GM12878 (cell line): ENCODE results near the gene SGO1. TPM values are rescaled to one million over a fixed set of nuclear protein-coding genes. Genes with fewer than 3 reads are reported as not detected.

Experiments
- ATAC-seq: fragments of 200-7000 bp; cut with Tn5 transposase; 3 replicates; pipeline ENCODE4 v1.9.1; 2020; ENCODE audit warnings: mild to moderate bottlenecking, moderate library complexity
- BruUV-seq: library from RNA; stranded (reverse); fragments of 400-500 nt; replicated peaks from 2 replicates; lab custom pipeline; 2021; lab: Mats Ljungman, UMichigan
- CTCF ChIA-PET: fragments of 300-600 bp; sonication (Branson Sonifier 250); formaldehyde crosslinking; extraction: SDS; loops from one replicate; lab custom pipeline; 2021; ENCODE audit warnings: inconsistent platforms; lab: Yijun Ruan, JAX
- POLR2A ChIA-PET: fragments of 350-600 bp; formaldehyde crosslinking; extraction: SDS; loops from one replicate; lab custom pipeline; 2021; ENCODE audit warnings: inconsistent platforms; lab: Charles Lee
- RAD21 ChIA-PET: fragments of 300-600 bp; sonication (Branson Sonifier 250); formaldehyde crosslinking; loops from one replicate; lab custom pipeline; 2023; ENCODE audit warnings: antibody characterized with exemption; ENCODE audit not compliant: unreplicated experiment; lab: Charles Lee
- SMC1A ChIA-PET: fragments of 300-600 bp; sonication (Branson Sonifier 250); formaldehyde crosslinking; loops from one replicate; lab custom pipeline; 2023; ENCODE audit not compliant: unreplicated experiment, uncharacterized antibody; lab: Charles Lee
- DNase-seq: peaks from one replicate; pipeline ENCODE4 v3.0.0-alpha.2; 2011; ENCODE audit warnings: low read depth, low spot score
- FAIRE-seq: peaks from 3 replicates; lab custom pipeline; 2011; peaks lifted over from hg19 to GRCh38; lab: Jason Lieb, UNC
- H2AFZ ChIP-seq: 2 replicates; pipeline ENCODE4 v1.6.0; 2011; ENCODE audit warnings: low read depth, low read length, control low read depth; ENCODE audit not compliant: control insufficient read depth
- H3K27ac ChIP-seq: 2 replicates; pipeline ENCODE4 v1.5.1; 2011; ENCODE audit warnings: control low read depth; ENCODE audit not compliant: control insufficient read depth, insufficient read depth
- H3K27me3 ChIP-seq, 2 experiments: replicated peaks in 1 of 2; 2 replicates each; pipeline versions ENCODE4 v1.6.0 to v1.6.1; 2011; ENCODE audit warnings: low read length in 1 of 2; ENCODE audit not compliant: control insufficient read depth in 2 of 2, insufficient read depth in 2 of 2
- H3K36me3 ChIP-seq, 2 experiments: 2 replicates each; pipeline ENCODE4 v1.5.1; 2011; ENCODE audit warnings: low read length in 1 of 2; ENCODE audit not compliant: control insufficient read depth in 2 of 2, insufficient read depth in 2 of 2
- H3K4me1 ChIP-seq: 2 replicates; pipeline ENCODE4 v1.6.1; 2011; ENCODE audit warnings: mild to moderate bottlenecking, low read length, moderate library complexity, mixed read lengths; ENCODE audit not compliant: control insufficient read depth, insufficient read depth
- H3K4me2 ChIP-seq: 2 replicates; pipeline ENCODE4 v1.6.0; 2011; ENCODE audit warnings: control low read depth; ENCODE audit not compliant: control insufficient read depth, insufficient read depth
- H3K4me3 ChIP-seq: fragments of 200-600 bp; sonication (generic); 2 replicates; pipeline ENCODE4 v1.5.1; 2016
- H3K79me2 ChIP-seq: 2 replicates; pipeline ENCODE4 v1.6.0; 2011; ENCODE audit warnings: low read length; ENCODE audit not compliant: control insufficient read depth, insufficient read depth
- H3K9ac ChIP-seq: 2 replicates; pipeline ENCODE4 v1.8.0; 2011; ENCODE audit warnings: low read length, control low read depth, mixed read lengths; ENCODE audit not compliant: control insufficient read depth, insufficient read depth
- H3K9me3 ChIP-seq: replicated peaks from 3 replicates; pipeline ENCODE4 v1.5.1; 2011; ENCODE audit warnings: mild to moderate bottlenecking, low read length; ENCODE audit not compliant: control insufficient read depth, insufficient read depth
- H4K20me1 ChIP-seq: 2 replicates; pipeline ENCODE4 v1.6.0; 2011; ENCODE audit not compliant: control insufficient read depth, insufficient read depth
- ASH2L ChIP-seq: fragments of 300-600, 200-600 bp; sonication (generic); IDR thresholded peaks from 2 replicates; pipeline ENCODE4 v1.6.1; 2017; ENCODE audit warnings: low read depth, mild to moderate bottlenecking, borderline replicate concordance
- CBFB ChIP-seq: IDR thresholded peaks from 2 replicates; pipeline ENCODE4 v1.6.1; 2016; ENCODE audit warnings: antibody characterized with exemption, low read depth
- EED ChIP-seq: sonication (generic); IDR thresholded peaks from 2 replicates; pipeline ENCODE4 v1.6.1; 2016; ENCODE audit warnings: antibody characterized with exemption, low read depth
- IKZF1 ChIP-seq: fragments of 450-650 bp; conservative IDR thresholded peaks from 2 replicates; pipeline ENCODE4 v1.6.1; 2017; ENCODE audit warnings: antibody characterized with exemption, mild to moderate bottlenecking
- IKZF2 ChIP-seq, 2 experiments: fragments of 450-650 bp; IDR thresholded peaks; 2 replicates each; pipeline ENCODE4 v1.6.1; 2017; ENCODE audit warnings: mild to moderate bottlenecking in 2 of 2, moderate library complexity in 2 of 2
- MEF2A ChIP-seq: IDR thresholded peaks from 2 replicates; pipeline ENCODE4 v1.6.1; 2011; ENCODE audit warnings: low read depth, mild to moderate bottlenecking, low read length, moderate library complexity; ENCODE audit not compliant: insufficient read depth
- MXI1 ChIP-seq: fragments of 150-350 bp; IDR thresholded peaks from 2 replicates; pipeline ENCODE4 v1.6.1; 2011; ENCODE audit warnings: low read depth, mild to moderate bottlenecking, inconsistent platforms, low read length, improper control_type of control experiment
- SREBF2 ChIP-seq: IDR thresholded peaks from 2 replicates; pipeline ENCODE4 v1.6.1; 2012; ENCODE audit warnings: mild to moderate bottlenecking, low read length
- SUPT20H ChIP-seq: IDR thresholded peaks from 2 replicates; pipeline ENCODE4 v1.6.1; 2011; ENCODE audit warnings: low read depth, mild to moderate bottlenecking, low read length, moderate library complexity, borderline replicate concordance; ENCODE audit not compliant: control insufficient read depth
- TCF3 ChIP-seq: IDR thresholded peaks from 2 replicates; pipeline ENCODE4 v1.6.1; 2012; ENCODE audit warnings: low read depth, mild to moderate bottlenecking, low read length, borderline replicate concordance; ENCODE audit not compliant: insufficient read depth
- YBX1 ChIP-seq: fragments of 450-650 bp; IDR thresholded peaks from 2 replicates; pipeline ENCODE4 v1.6.1; 2016; ENCODE audit warnings: antibody characterized with exemption
- ZNF622 ChIP-seq: fragments of 450-650 bp; IDR thresholded peaks from 2 replicates; pipeline ENCODE4 v1.6.1; 2017; ENCODE audit warnings: mild to moderate bottlenecking, inconsistent platforms
- WGBS: methylation state at CpG from one replicate; pipeline ENCODE4 v1.1.6; 2016; ENCODE audit warnings: low lambda C conversion rate; ENCODE audit not compliant: insufficient replicate concordance, insufficient coverage; ENCODE audit errors: missing lambda C conversion rate; 5-methylcytosine and 5-hydroxymethylcytosine counted together
- in situ Hi-C: fragments of 300-500 bp; cut with MboI; formaldehyde crosslinking; loops from 9 replicates; pipeline ENCODE4 v1.14.3; 2018; ENCODE audit warnings: mixed read lengths
- intact Hi-C: fragments of 100-400 bp; cut with micrococcal nuclease; formaldehyde crosslinking; loops from one replicate; pipeline ENCODE4 v1.14.2; 2022; ENCODE audit not compliant: unreplicated experiment
- polyA plus RNA-seq, 11 experiments: library from polyadenylated mRNA; depleted of rRNA in 4 of 11; unstranded in 6 of 11; stranded (reverse) in 5 of 11; fragments of >200 nt; fragmentation: Nextera tagmentation in 4 of 11; fragmentation: Illumina TruSeq in 1 of 11; extraction: Ambion mirVana in 4 of 11; extraction: Trizol in 1 of 11; gene quantifications; 1 replicate in 1 of 11; 2 replicates in 10 of 11; pipeline versions ENCODE4 v1.2.1 to v1.2.3, GENCODE V29; 2011 to 2016; ENCODE audit warnings: inconsistent platforms in 2 of 11, missing spikeins in 2 of 11, low read depth in 1 of 11
- total RNA-seq, 4 experiments: library from RNA; depleted of rRNA in 3 of 4; stranded (reverse); fragments of >200 nt in 3 of 4; fragmentation: Illumina TruSeq in 1 of 4; extraction: Trizol in 1 of 4; gene quantifications; 2 replicates each; pipeline versions ENCODE4 v1.2.1 to v1.2.3, GENCODE V29; 2013 to 2021
- TF ChIP-seq, protein P1 (sequence below): IDR thresholded peaks from 2 replicates; pipeline ENCODE4 v1.6.1; 2012; ENCODE audit warnings: low read depth, low read length, improper control_type of control experiment
- TF ChIP-seq, protein P2 (sequence below): IDR thresholded peaks from 2 replicates; pipeline ENCODE4 v1.6.1; 2011; ENCODE audit warnings: low read depth, low read length, improper control_type of control experiment, borderline replicate concordance
- TF ChIP-seq, protein P3 (sequence below): IDR thresholded peaks from 2 replicates; pipeline ENCODE4 v1.6.1; 2011; ENCODE audit warnings: low read depth, mild to moderate bottlenecking, low read length, moderate library complexity, borderline replicate concordance; ENCODE audit errors: extremely low read depth
- TF ChIP-seq, protein P4 (sequence below): fragments of 450-650 bp; IDR thresholded peaks from 2 replicates; pipeline ENCODE4 v1.6.1; 2017; ENCODE audit warnings: mild to moderate bottlenecking

Gene SGO1
- total and polyA plus RNA-seq, 10 of the 15 experiments (the other 5 are each of a cell fraction or from before 2014, with no cell fraction given) = 10.9 to 46.2 (median 17.6) TPM

DNA sequence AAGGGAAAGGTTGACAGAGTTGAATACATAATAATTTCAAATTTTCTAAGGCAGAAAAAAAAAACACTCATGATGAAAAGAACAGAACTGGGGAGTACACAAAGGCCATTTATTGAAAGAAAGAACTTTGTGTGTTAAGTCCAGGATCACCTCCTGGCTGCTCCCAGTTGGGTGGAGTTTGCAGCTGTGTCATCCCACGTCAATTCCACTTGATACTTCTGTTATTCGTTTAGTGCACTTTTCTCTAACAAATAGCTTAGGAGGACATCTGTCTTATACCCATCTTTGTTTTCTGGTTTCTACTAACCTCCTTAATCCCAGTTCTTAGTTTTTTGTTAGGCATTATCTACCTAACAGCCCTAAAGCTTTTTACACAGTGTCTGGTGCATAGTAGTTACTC lies 44.7 kb downstream of the SGO1 start:
- ChIA-PET SMC1A (interaction anchor here (0.5 to 0.8 kb wide), 2 partner anchors 19 to 46 kb away, joined by 3 to 5 read pairs; no protein-coding TSS in a partner anchor), CTCF (interaction anchor here (0.6 kb wide), 1 partner anchor 22 kb away, joined by 3 read pairs; no protein-coding TSS in a partner anchor)

More for the DNA sequence above, 44.7 kb downstream of the SGO1 start:
- ChIA-PET POLR2A (no interaction called here), RAD21 (no interaction called here)
- Histone ChIP-seq H3K36me3 (peaks cover 0 to 4% of the 10 kb centered on the region in 2 experiments; a peak in 3 of 4 replicates), H3K4me1 (no peaks in the 10 kb centered on the region), H3K9me3 (no peaks in the 10 kb centered on the region), H3K4me3 (no peak overlapping the region), H3K9ac (no peak overlapping the region), H3K27me3 (no peaks in the 10 kb centered on the region), H3K79me2 (no peaks in the 10 kb centered on the region), H4K20me1 (no peaks in the 10 kb centered on the region), H3K4me2 (no peak overlapping the region), H2AFZ (no peak overlapping the region), H3K27ac (no peak overlapping the region)
- intact Hi-C loops (no loop called here), in situ Hi-C loops (no loop called here)
- FAIRE-seq = no peak
- BruUV-seq = no TSS peak
- ATAC-seq = no peak
- TF ChIP-seq TCF3 = no peak
- TF ChIP-seq, protein P1, sequence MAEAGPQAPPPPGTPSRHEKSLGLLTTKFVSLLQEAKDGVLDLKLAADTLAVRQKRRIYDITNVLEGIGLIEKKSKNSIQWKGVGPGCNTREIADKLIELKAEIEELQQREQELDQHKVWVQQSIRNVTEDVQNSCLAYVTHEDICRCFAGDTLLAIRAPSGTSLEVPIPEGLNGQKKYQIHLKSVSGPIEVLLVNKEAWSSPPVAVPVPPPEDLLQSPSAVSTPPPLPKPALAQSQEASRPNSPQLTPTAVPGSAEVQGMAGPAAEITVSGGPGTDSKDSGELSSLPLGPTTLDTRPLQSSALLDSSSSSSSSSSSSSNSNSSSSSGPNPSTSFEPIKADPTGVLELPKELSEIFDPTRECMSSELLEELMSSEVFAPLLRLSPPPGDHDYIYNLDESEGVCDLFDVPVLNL = no peak
- no peak for TF ChIP-seq MEF2A
- TF ChIP-seq CBFB = no peak
- no peak for TF ChIP-seq IKZF1
- no peak for TF ChIP-seq MXI1
- TF ChIP-seq, protein P2, sequence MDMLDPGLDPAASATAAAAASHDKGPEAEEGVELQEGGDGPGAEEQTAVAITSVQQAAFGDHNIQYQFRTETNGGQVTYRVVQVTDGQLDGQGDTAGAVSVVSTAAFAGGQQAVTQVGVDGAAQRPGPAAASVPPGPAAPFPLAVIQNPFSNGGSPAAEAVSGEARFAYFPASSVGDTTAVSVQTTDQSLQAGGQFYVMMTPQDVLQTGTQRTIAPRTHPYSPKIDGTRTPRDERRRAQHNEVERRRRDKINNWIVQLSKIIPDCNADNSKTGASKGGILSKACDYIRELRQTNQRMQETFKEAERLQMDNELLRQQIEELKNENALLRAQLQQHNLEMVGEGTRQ = no peak
- TF ChIP-seq ZNF622 = no peak
- TF ChIP-seq, protein P3, sequence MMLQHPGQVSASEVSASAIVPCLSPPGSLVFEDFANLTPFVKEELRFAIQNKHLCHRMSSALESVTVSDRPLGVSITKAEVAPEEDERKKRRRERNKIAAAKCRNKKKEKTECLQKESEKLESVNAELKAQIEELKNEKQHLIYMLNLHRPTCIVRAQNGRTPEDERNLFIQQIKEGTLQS = no peak
- TF ChIP-seq, protein P4, sequence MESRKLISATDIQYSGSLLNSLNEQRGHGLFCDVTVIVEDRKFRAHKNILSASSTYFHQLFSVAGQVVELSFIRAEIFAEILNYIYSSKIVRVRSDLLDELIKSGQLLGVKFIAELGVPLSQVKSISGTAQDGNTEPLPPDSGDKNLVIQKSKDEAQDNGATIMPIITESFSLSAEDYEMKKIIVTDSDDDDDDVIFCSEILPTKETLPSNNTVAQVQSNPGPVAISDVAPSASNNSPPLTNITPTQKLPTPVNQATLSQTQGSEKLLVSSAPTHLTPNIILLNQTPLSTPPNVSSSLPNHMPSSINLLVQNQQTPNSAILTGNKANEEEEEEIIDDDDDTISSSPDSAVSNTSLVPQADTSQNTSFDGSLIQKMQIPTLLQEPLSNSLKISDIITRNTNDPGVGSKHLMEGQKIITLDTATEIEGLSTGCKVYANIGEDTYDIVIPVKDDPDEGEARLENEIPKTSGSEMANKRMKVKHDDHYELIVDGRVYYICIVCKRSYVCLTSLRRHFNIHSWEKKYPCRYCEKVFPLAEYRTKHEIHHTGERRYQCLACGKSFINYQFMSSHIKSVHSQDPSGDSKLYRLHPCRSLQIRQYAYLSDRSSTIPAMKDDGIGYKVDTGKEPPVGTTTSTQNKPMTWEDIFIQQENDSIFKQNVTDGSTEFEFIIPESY = no peak
- TF ChIP-seq YBX1 = no peak
- no peak for TF ChIP-seq SUPT20H
- no peak for TF ChIP-seq SREBF2
- TF ChIP-seq ASH2L = no peak
- no peak for TF ChIP-seq IKZF2 (IDR thresholded peaks at IDR 0.05)
- TF ChIP-seq EED = no peak
- 94% methylated on average over 2 of the region's 2 CpGs for WGBS
- no peak for DNase-seq
